Activated T-helper 1 cell treated with anti-CD3 and anti-CD28 coated beads, Interleukin-12 subunit alpha, Interleukin-12 subunit beta, Interleukin-2, Interleukin-4 antibody, amounts not matched to agents 30 ng/mL and 10 ng/mL and 1 ng/mL, durations not matched to agents 14 hours and 24 hours and 36 hours (primary cell): ENCODE results near the gene CATSPERZ. TPM values are rescaled to one million over a fixed set of nuclear protein-coding genes. Genes with fewer than 3 reads are reported as not detected.

Experiments
- DNase-seq: peaks from one replicate; pipeline ENCODE4 v3.0.0; 2021; ENCODE audit warnings: low spot score
- H3K27ac Mint-ChIP-seq: one replicate; pipeline ENCODE4 v1.8.0; 2021; ENCODE audit warnings: mild to moderate bottlenecking, mixed read lengths
- H3K27me3 Mint-ChIP-seq: one replicate; pipeline ENCODE4 v1.8.0; 2022; ENCODE audit warnings: mild to moderate bottlenecking, moderate library complexity, mixed read lengths; ENCODE audit not compliant: insufficient read depth
- H3K36me3 Mint-ChIP-seq: one replicate; pipeline ENCODE4 v1.8.0; 2021; ENCODE audit warnings: low read depth, mixed read lengths
- H3K4me1 Mint-ChIP-seq: one replicate; pipeline ENCODE4 v1.8.0; 2021; ENCODE audit warnings: low read depth, mixed read lengths
- H3K4me3 Mint-ChIP-seq: one replicate; pipeline ENCODE4 v1.8.0; 2021; ENCODE audit warnings: mild to moderate bottlenecking, moderate library complexity, mixed read lengths
- H3K9me3 Mint-ChIP-seq: one replicate; pipeline ENCODE4 v1.8.0; 2021; ENCODE audit warnings: mixed read lengths
- intact Hi-C: fragments of 100-400 bp; cut with micrococcal nuclease; formaldehyde crosslinking; loops from one replicate; pipeline ENCODE4 v1.15.1; 2024
- total RNA-seq: library from RNA; stranded (reverse); gene quantifications from 2 replicates; pipeline ENCODE4 v1.2.3, GENCODE V29; 2022

The CATSPERZ gene
- total RNA-seq, 1 donor from 2014 or later: 0.47 TPM

DNA sequence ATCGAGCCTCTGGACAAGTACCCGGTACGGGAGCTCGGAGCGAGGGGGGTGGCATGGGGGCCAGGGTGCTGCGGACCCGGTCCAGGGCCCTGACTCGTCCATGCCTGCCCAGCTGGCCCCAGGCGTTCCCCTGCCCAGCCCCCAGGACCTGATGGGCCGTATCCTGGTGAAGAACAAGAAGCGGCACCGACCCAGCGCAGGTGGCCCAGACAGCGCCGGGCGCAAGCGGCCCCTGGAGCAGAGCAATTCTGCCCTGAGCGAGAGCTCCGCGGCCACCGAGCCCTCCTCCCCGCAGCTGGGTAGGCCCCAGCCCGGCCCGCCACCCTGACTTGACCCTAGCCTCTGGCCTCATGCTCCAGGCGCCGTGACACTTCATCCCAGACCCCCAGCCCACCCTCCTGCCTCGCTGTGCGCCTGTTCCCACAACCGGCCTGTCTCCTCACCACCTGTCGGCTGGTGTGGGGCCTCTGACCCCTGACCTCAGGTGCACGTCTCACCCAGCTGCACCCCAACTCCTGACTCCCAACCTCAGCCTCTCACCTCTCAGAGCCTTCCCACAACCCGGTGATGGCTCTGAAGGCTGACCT, 41.1 kb upstream of the CATSPERZ start:
- peaks cover 15% of the 10 kb centered on the region for H3K36me3 Mint-ChIP-seq
- intact Hi-C loops: no loop called here
- peaks cover 12% of the 10 kb centered on the region for H3K4me1 Mint-ChIP-seq
- no peak overlapping the region for H3K27ac Mint-ChIP-seq
- no peak overlapping the region for H3K4me3 Mint-ChIP-seq
- H3K9me3 Mint-ChIP-seq: no peaks in the 10 kb centered on the region
- no peak for DNase-seq
- H3K27me3 Mint-ChIP-seq: no peaks in the 10 kb centered on the region

DNA sequence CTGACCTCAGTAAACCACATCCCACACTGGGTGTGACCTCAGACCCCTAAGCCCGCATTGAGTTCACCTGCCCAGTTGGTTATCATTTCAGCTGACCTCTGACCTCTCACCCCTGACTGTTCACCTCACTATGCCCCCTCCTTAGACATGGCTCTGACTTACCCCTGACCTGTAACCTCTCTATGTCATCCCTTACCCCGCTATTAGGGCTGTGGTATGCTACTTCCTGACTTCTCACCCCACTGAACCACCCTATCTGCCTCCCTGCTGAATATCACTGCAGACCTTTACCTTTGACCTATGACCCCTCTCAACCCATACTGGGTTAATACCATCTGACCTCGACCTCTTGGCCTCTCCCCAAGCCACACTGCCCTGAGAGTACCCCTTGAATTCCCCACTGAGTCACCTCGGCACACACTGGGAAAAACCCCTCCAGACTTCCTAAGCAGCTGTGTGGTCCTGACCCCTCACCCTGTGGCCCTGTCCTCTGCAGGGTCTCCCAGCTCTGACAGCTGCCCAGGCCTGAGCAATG, 40.6 kb upstream of the CATSPERZ start:
- Mint-ChIP-seq H3K27ac (peak overlapping the region; percentile 8), H3K27me3 (no peaks in the 10 kb centered on the region), H3K36me3 (peaks cover 15% of the 10 kb centered on the region), H3K4me3 (no peak overlapping the region), H3K4me1 (peaks cover 12% of the 10 kb centered on the region), H3K9me3 (no peaks in the 10 kb centered on the region)
- intact Hi-C loops: no loop called here
- DNase-seq: no peak

DNA sequence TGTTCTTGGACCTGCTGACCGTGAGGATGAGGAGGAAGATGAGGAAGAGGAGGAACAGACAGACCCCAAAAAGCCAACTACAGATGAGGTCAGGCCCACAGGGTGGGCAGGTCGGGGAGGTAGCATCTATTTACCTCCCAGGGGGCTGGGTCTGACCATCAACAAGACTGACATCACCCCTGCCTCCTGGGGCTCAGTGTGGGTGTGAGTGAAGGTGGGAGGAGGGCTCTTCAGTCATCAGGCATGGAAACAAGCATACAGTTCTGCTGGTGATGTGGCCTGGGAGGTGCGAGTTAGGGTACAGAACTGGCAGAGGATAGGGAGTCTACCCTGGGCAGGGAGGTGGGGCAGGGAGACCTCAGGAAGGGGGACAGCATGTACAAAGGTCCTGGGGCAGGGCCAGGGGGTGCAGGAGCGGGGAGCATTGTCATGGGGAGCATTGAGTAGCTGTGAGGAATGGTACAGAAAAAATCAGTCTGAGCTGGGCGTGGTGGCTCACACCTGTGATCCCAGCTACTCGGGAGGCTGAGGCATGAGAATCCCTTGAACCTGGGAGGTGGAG, 39.9 kb upstream of the CATSPERZ start:
- intact Hi-C loops: no loop called here
- peaks cover 12% of the 10 kb centered on the region for H3K4me1 Mint-ChIP-seq
- no peaks in the 10 kb centered on the region for H3K9me3 Mint-ChIP-seq
- H3K36me3 Mint-ChIP-seq: peaks cover 15% of the 10 kb centered on the region
- no peaks in the 10 kb centered on the region for H3K27me3 Mint-ChIP-seq
- no peak for DNase-seq
- H3K27ac Mint-ChIP-seq: peak overlapping the region; percentile 36
- H3K4me3 Mint-ChIP-seq: no peak overlapping the region

DNA sequence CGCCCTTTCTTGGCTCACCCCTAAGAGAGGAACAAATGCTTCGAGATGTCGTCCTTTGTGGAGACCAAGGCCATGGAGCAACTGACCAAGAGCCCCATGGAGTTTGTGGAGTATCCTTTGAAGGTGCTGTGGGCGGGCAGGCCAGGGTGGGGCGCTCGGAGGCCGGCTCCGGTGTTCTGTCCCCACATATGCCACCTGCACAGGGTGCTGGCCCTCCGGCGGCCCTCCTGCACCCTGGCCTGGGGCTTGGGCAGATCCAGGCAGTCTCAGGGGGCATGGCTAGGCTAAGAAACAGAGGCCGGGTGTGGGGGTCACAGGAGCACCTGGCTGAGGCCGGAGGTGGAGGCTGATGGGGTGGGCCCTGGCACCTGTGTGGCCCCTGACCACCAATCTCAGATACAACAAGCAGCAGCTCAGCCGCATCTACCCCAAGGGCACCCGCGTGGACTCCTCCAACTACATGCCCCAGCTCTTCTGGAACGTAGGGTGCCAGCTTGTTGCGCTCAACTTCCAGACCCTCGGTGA, 38.5 kb upstream of the CATSPERZ start:
- Mint-ChIP-seq H3K27ac (no peak overlapping the region), H3K9me3 (no peaks in the 10 kb centered on the region), H3K27me3 (no peaks in the 10 kb centered on the region), H3K4me1 (peaks cover 12% of the 10 kb centered on the region), H3K36me3 (peaks cover 17% of the 10 kb centered on the region), H3K4me3 (no peak overlapping the region)
- intact Hi-C loops: no loop called here
- no peak for DNase-seq

DNA sequence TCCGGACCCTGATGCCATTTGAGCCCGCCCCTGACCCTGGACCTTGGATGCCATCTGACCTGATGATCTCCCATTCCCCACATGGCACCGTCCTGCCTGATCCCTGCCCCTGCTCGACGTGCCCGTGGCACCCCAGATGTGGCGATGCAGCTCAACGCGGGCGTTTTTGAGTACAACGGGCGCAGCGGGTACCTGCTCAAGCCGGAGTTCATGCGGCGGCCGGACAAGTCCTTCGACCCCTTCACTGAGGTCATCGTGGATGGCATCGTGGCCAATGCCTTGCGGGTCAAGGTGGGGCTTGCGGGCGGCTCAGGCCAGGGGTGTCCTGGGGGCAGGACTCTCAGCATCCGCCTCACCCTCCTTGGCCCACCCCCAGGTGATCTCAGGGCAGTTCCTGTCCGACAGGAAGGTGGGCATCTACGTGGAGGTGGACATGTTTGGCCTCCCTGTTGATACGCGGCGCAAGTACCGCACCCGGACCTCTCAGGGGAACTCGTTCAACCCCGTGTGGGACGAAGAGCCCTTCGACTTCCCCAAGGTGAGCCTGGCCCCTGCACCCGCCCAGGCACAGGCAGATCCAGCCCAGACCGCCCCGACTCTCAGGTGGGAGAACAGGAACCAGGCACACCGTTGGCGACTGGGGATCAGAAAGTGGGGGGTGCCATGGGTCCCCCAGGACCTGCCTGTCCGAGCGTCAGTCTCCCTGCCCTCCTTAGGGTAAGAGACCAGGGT, 37.7 kb upstream of the CATSPERZ start:
- no peak overlapping the region for H3K4me3 Mint-ChIP-seq
- peaks cover 12% of the 10 kb centered on the region for H3K4me1 Mint-ChIP-seq
- DNase-seq: no peak
- no peaks in the 10 kb centered on the region for H3K27me3 Mint-ChIP-seq
- no peak overlapping the region for H3K27ac Mint-ChIP-seq
- no peaks in the 10 kb centered on the region for H3K9me3 Mint-ChIP-seq
- H3K36me3 Mint-ChIP-seq: peaks cover 17% of the 10 kb centered on the region
- intact Hi-C loops: no loop called here

DNA sequence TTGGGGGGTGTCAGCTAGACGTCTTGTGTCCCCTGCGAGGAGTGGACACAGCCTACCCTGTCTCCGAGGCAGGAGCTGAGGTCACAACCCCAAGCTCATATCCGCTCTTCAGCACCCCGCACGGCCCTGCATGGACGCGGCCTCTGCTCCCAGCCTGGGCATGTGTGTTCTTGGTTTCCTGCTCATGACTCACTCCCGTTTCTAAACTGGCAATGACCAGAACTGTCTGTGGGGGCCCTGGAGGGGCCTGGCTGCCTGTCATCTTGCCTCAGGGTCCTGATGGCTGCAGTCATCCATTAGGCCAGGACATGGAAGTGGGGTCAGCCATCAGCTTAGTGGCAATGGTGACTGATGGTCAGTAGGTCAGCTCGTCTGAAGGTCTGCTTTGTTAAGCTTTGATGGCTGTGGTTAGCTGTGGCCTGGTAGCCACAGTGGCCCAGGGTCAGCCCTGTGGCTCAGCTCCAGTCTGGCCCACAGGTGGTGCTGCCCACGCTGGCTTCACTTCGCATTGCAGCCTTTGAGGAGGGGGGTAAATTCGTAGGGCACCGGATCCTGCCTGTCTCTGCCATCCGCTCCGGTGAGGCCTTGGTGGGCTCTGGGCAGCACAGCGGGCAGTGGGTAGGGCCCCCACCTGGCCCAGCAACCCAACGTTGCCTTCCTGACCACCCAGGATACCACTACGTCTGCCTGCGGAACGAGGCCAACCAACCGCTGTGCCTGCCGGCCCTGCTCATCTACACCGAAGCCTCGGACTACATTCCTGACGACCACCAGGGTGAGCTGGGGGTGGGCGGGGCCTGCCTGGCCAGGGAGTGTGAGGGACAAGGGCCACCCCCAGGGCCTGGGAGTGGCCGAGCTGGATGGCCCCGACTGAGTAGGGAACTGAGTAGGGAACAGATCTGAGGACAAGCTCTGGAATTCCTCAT, 36.9 kb upstream of the CATSPERZ start:
- Mint-ChIP-seq H3K4me1 (peaks cover 19% of the 10 kb centered on the region), H3K9me3 (no peaks in the 10 kb centered on the region), H3K4me3 (no peak overlapping the region), H3K27ac (no peak overlapping the region), H3K27me3 (no peaks in the 10 kb centered on the region), H3K36me3 (peaks cover 20% of the 10 kb centered on the region)
- intact Hi-C loops: no loop called here
- DNase-seq: no peak

DNA sequence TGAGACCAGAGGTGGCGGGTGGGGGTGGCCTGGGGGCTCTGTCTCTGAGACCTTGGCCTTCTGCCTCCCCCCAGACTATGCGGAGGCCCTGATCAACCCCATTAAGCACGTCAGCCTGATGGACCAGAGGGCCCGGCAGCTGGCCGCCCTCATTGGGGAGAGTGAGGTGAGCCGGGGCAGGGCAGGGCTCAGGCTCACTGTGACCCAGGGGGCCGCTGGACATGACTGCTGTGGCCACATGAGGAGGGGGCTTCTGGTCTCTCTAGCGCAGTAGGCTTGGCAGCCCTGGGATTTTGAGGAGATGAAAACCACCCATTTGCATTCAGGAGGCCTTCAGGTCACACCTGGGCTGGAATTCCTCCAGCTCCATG, 36.2 kb upstream of the CATSPERZ start:
- H3K27ac Mint-ChIP-seq: no peak overlapping the region
- H3K4me3 Mint-ChIP-seq: no peak overlapping the region
- intact Hi-C loops: no loop called here
- peaks cover 25% of the 10 kb centered on the region for H3K4me1 Mint-ChIP-seq
- H3K27me3 Mint-ChIP-seq: no peaks in the 10 kb centered on the region
- H3K36me3 Mint-ChIP-seq: peaks cover 21% of the 10 kb centered on the region
- no peaks in the 10 kb centered on the region for H3K9me3 Mint-ChIP-seq
- DNase-seq: no peak

DNA sequence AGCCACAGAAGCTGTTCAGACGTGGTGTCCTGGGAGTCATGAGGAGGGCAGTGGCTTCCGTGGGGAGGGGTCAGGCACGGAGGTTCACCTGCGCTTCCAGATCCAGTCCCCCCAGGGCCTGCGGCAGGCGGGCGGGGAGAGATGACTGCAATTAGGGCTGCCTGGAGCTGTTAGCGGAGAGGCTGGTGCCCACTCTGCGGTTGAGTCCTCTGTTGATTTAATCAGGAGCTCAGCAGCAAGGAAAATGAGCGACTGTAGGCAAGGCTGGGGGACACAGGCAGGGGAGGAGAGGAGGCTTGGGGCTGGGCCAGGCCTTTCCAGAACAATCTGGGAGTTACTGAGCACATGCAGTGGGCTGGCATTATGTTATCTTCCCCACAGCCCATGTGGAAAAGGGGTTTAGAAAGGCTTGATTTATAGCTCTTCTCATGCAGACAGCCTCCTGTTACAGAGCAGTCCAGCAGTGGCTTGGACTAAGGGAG, 35.7 kb upstream of the CATSPERZ start:
- H3K27ac Mint-ChIP-seq: no peak overlapping the region
- H3K36me3 Mint-ChIP-seq: peaks cover 21% of the 10 kb centered on the region
- intact Hi-C loops: no loop called here
- no peak overlapping the region for H3K4me3 Mint-ChIP-seq
- no peak for DNase-seq
- H3K4me1 Mint-ChIP-seq: peaks cover 25% of the 10 kb centered on the region
- H3K27me3 Mint-ChIP-seq: no peaks in the 10 kb centered on the region
- H3K9me3 Mint-ChIP-seq: no peaks in the 10 kb centered on the region

DNA sequence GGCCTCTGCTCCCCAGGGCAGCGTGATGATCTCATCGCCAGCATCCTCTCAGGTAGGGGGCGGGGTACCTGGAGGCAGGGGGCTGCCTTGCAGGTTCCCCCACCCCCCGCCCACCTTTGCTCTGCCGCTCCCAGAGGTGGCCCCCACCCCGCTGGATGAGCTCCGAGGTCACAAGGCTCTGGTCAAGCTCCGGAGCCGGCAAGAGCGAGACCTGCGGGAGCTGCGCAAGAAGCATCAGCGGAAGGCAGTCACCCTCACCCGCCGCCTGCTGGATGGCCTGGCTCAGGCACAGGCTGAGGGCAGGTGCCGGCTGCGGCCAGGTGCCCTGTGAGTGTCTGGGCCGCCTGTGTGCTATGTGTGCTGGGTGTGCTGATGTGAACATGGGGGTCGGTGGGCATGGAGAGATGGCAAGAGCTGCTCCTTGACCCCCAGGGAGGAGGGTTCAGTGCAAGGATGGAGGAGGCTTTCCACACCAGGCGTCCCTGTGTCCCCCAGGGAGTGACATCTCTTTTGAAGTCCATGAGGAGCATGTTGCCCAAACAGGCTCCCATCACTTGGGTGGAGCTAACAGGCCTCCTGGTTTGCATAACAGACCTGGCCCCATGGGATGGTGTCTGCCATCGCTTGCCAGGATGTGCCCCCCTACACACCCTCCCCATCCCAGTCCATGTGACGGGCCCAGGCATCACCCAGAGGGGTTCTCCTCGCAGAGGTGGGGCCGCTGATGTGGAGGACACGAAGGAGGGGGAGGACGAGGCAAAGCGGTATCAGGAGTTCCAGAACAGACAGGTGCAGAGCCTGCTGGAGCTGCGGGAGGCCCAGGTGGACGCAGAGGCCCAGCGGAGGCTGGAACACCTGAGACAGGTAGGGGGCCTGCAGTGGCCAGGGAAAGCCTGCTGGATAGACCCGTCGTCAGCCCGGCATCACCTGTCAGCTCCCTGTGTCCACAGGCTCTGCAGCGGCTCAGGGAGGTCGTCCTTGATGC, 34.7 kb upstream of the CATSPERZ start:
- Mint-ChIP-seq H3K9me3 (no peaks in the 10 kb centered on the region), H3K4me3 (no peak overlapping the region), H3K27me3 (no peaks in the 10 kb centered on the region), H3K36me3 (peaks cover 11% of the 10 kb centered on the region), H3K27ac (no peak overlapping the region), H3K4me1 (peaks cover 21% of the 10 kb centered on the region)
- no peak for DNase-seq
- intact Hi-C loops: no loop called here

DNA sequence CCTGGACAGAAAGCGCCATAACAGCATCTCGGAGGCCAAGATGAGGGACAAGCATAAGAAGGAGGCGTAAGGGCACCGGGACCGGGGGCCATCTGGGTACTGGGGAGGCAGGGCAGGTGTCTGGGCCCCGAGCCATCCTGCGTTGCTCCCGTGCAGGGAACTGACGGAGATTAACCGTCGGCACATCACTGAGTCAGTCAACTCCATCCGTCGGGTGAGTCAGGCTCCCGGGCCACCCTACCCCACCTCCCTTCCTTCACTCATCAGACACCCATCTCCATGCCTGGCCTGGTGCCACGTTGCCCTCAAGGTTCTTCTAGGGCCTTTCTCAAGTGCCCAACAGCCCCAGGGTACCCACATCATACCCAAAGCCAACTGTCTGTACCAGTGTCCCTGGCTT, 33.8 kb upstream of the CATSPERZ start:
- Mint-ChIP-seq H3K36me3 (peaks cover 11% of the 10 kb centered on the region), H3K27me3 (no peaks in the 10 kb centered on the region), H3K9me3 (no peaks in the 10 kb centered on the region), H3K4me3 (no peak overlapping the region), H3K4me1 (peaks cover 21% of the 10 kb centered on the region), H3K27ac (no peak overlapping the region)
- intact Hi-C loops: no loop called here
- DNase-seq: no peak

DNA sequence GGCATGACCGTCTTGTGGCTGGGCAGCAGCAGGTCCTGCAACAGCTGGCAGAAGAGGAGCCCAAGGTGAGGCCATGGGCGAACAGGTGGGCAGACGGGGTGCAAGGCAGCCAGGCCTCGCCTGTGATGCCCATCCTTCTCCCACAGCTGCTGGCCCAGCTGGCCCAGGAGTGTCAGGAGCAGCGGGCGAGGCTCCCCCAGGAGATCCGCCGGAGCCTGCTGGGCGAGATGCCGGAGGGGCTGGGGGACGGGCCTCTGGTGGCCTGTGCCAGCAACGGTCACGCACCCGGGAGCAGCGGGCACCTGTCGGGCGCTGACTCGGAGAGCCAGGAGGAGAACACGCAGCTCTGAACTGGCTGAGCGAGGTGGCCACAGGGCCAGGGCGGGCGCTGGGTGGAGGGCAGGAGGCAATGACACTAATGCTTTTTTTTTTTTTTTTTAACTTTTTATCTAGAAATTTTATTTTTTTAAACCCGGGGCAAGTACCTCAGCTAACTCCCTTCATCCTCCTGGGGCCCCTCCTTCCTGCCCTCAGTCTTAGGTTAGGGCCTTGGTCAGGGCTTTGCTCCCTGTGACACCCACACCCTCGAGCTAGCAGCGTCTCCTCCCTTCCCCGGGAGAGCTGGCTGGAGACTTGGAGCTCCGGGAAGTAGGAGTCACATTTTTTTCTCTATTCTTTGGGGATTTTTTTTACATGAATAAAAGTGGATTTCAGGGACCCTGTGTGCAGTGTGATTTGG, 32.8 kb upstream of the CATSPERZ start:
- peak overlapping the region; percentile 51 for H3K27ac Mint-ChIP-seq

More for the DNA sequence above, 32.8 kb upstream of the CATSPERZ start:
- intact Hi-C loops: no loop called here
- H3K4me3 Mint-ChIP-seq: peak overlapping the region; percentile 49
- H3K36me3 Mint-ChIP-seq: peaks cover 11% of the 10 kb centered on the region
- H3K27me3 Mint-ChIP-seq: no peaks in the 10 kb centered on the region
- DNase-seq: no peak
- H3K4me1 Mint-ChIP-seq: peaks cover 28% of the 10 kb centered on the region
- no peaks in the 10 kb centered on the region for H3K9me3 Mint-ChIP-seq
